ENCODE data around the gene COMTD1. TPM values are rescaled to one million over a fixed set of nuclear protein-coding genes. Genes with fewer than 3 reads are reported as not detected.

Gene COMTD1
- total and polyA plus RNA-seq, 2 of the 4 experiments (the other 2 are of a cell fraction) = 1.6 to 6.4 TPM

- H3K56ac ChIP-seq (ENCODE audit: extremely low read depth, insufficient read depth, low read length) = no peak overlapping the region
- H4K8ac ChIP-seq (ENCODE audit: low read depth in 2 of 2, low read length in 2 of 2) = no peak overlapping the region
- TF ChIP-seq RCOR1 (IDR thresholded peaks at IDR 0.05; ENCODE audit: insufficient replicate concordance, low read length) (peak; percentile 39), USF2 (IDR thresholded peaks at IDR 0.05; ENCODE audit: low read depth, low read length) (no peak), SMC3 (IDR thresholded peaks at IDR 0.05; ENCODE audit: low read depth, low read length) (no peak)
These were observed 17.8 kb upstream of the COMTD1 start for GRCh38 chr10:75253281-75254220.

More at GRCh38 chr10:75253281-75254220, 17.8 kb upstream of the COMTD1 start:
- Histone ChIP-seq H3K9me1 (ENCODE audit: insufficient read depth, low read length) (no peaks in the 10 kb centered on the region), H3K79me1 (ENCODE audit: low read depth in 1 of 2, low read length in 2 of 2) (no peaks in the 10 kb centered on the region), H3K18ac (ENCODE audit: low read depth, low read length) (no peak overlapping the region), H2BK5ac (ENCODE audit: low read depth, low read length, poor library complexity, severe bottlenecking) (no peak overlapping the region), H2BK20ac (ENCODE audit: low read depth, low read length) (no peak overlapping the region), H3K27ac (ENCODE audit: insufficient read depth, low read length) (no peak overlapping the region), H3K4me3 (ENCODE audit: insufficient read depth, low read depth, low read length) (no peak overlapping the region), H3K27me3 (ENCODE audit: control insufficient read depth, insufficient read depth, low read length) (no peaks in the 10 kb centered on the region), H3K4ac (ENCODE audit: low read depth, low read length) (no peak overlapping the region), H4K5ac (ENCODE audit: low read depth, low read length) (no peak overlapping the region), H3K9ac (ENCODE audit: low read depth, low read length) (no peak overlapping the region), H2BK15ac (ENCODE audit: low read depth, low read length) (no peak overlapping the region), H4K20me1 (ENCODE audit: insufficient read depth, low read length) (no peaks in the 10 kb centered on the region), H2BK120ac (ENCODE audit: low read depth, low read length) (no peak overlapping the region), H3K36me3 (ENCODE audit: control insufficient read depth, insufficient read depth, low read length) (no peaks in the 10 kb centered on the region), H3K9me3 (ENCODE audit: control insufficient read depth, insufficient read depth, low read length) (peaks cover 16% of the 10 kb centered on the region), H3K23ac (ENCODE audit: low read depth, low read length) (no peak overlapping the region), H3K4me1 (ENCODE audit: control insufficient read depth, insufficient read depth, low read length) (no peaks in the 10 kb centered on the region), H3K4me2 (ENCODE audit: low read depth, low read length) (no peak overlapping the region), H2AK9ac (replicated peaks; ENCODE audit: low read depth, low read length, poor library complexity) (no peak overlapping the region), H2AFZ (replicated peaks; ENCODE audit: low read length, poor library complexity) (no peak overlapping the region), H3K14ac (replicated peaks; ENCODE audit: low read depth, low read length) (no peak overlapping the region), H4K91ac (ENCODE audit: insufficient read depth, low read depth, low read length) (no peak overlapping the region), H2AK5ac (ENCODE audit: low read depth, low read length) (no peak overlapping the region)
- CTCF ChIA-PET = no interaction called here
- in situ Hi-C loops (cut with MboI; ENCODE audit: low sequenced_read_pairs) (no loop called here), dilution Hi-C loops (cut with HindIII; ENCODE audit: low sequenced_read_pairs, unreplicated experiment) (no loop called here), intact Hi-C loops (cut with micrococcal nuclease) (no loop called here)
- POLR2A ChIA-PET (ENCODE audit: unreplicated experiment) = no interaction called here
- no CpG with 5 or more reads among the region's 1 CpG for WGBS, 2 experiments (ENCODE audit: extremely low coverage in 2 of 2, insufficient read length in 1 of 2)
- no peak for ATAC-seq (ENCODE audit: low read depth)
- DNase-seq = no peak
- BruUV-seq (replicated peaks) = no TSS peak

Measured in IMR-90 (cell line).